Measurements from ENCODE around the gene CGB7. TPM values are rescaled to one million over a fixed set of nuclear protein-coding genes. Genes with fewer than 3 reads are reported as not detected.

CGB7 gene
- total and polyA plus RNA-seq, 10 of the 15 experiments (the other 5 are each of a cell fraction or from before 2014, with no cell fraction given): 0.06 TPM; not detected in 9

GRCh38 chr19:49070416-49070815 is 12.9 kb upstream of the CGB7 start:
- SMC1A ChIA-PET (ENCODE audit: uncharacterized antibody, unreplicated experiment): no interaction called here
- Histone ChIP-seq H3K36me3 (ENCODE audit: control insufficient read depth in 2 of 2, insufficient read depth in 2 of 2, low read length in 1 of 2) (no peaks in the 10 kb centered on the region), H3K9ac (ENCODE audit: control insufficient read depth, insufficient read depth, low read length) (no peak overlapping the region), H3K4me3 (no peak overlapping the region), H3K79me2 (ENCODE audit: control insufficient read depth, insufficient read depth, low read length) (no peaks in the 10 kb centered on the region), H2AFZ (ENCODE audit: control insufficient read depth, low read depth, low read length) (no peak overlapping the region), H3K4me2 (ENCODE audit: control insufficient read depth, insufficient read depth) (no peak overlapping the region), H3K9me3 (replicated peaks; ENCODE audit: control insufficient read depth, insufficient read depth, low read length) (no peaks in the 10 kb centered on the region; the same call in 2 of the 3 replicates), H3K4me1 (ENCODE audit: control insufficient read depth, insufficient read depth, low read length) (no peaks in the 10 kb centered on the region), H4K20me1 (ENCODE audit: control insufficient read depth, insufficient read depth) (no peaks in the 10 kb centered on the region), H3K27ac (ENCODE audit: control insufficient read depth, insufficient read depth) (no peak overlapping the region), H3K27me3 (replicated peaks in 1 of 2; ENCODE audit: control insufficient read depth in 2 of 2, insufficient read depth in 2 of 2, low read length in 1 of 2) (peaks cover 1 to 5% of the 10 kb centered on the region in 2 experiments)
- CTCF ChIA-PET: interaction anchor here (0.6 to 1.4 kb wide), 4 partner anchors 28 to 155 kb away, joined by 3 to 5 read pairs (median 3); no protein-coding TSS in a partner anchor
- intact Hi-C loops (cut with micrococcal nuclease; ENCODE audit: unreplicated experiment) (no loop called here), in situ Hi-C loops (cut with MboI) (no loop called here)
- WGBS (ENCODE audit: insufficient coverage, insufficient replicate concordance, low lambda C conversion rate, missing lambda C conversion rate): 89% methylated on average over 21 of the region's 21 CpGs
- FAIRE-seq (no peak), DNase-seq (ENCODE audit: low read depth, low spot score) (no peak), ATAC-seq (no peak)
- TF ChIP-seq JUND (IDR thresholded peaks at IDR 0.05; ENCODE audit: low read depth, low read length) (no peak), HCFC1 (IDR thresholded peaks at IDR 0.05; ENCODE audit: low read length) (no peak), EGR1 (IDR thresholded peaks at IDR 0.05; ENCODE audit: borderline replicate concordance in 1 of 2, low read depth in 2 of 2, low read length in 2 of 2) (no peak)
- POLR2A ChIA-PET: interaction anchor here (0.6 to 1.3 kb wide), 2 partner anchors 10 to 795 kb away, joined by 4 to 7 read pairs; no protein-coding TSS in a partner anchor
- BruUV-seq (replicated peaks): no TSS peak
- RAD21 ChIA-PET (ENCODE audit: unreplicated experiment): interaction anchor here (1.9 kb wide), 1 partner anchor 138 kb away, joined by 4 read pairs; no protein-coding TSS in a partner anchor

DNA sequence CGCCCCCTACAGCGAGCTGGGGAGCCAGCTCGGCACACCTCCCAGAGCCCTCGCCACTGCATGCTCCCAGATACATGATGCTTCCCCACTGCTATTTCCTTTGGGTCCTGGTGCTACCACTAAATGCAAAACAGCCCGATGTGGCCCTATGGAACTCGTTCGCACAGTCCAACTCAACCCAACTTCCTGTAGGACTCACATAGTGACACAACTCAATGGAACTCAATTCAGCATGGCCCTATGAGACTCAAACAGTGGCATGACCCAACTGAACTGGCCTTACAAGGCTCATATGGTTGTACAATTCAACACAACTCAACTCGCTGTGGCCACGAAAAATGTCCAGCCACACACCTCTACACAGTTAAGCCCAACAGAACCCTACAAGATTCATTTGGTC is 11.5 kb upstream of the CGB7 start:
- 53% methylated on average over 9 of the region's 9 CpGs for WGBS (ENCODE audit: insufficient coverage, insufficient replicate concordance, low lambda C conversion rate, missing lambda C conversion rate)
- no TSS peak for BruUV-seq (replicated peaks)
- Histone ChIP-seq H4K20me1 (ENCODE audit: control insufficient read depth, insufficient read depth) (no peaks in the 10 kb centered on the region), H3K27ac (ENCODE audit: control insufficient read depth, insufficient read depth) (no peak overlapping the region), H3K79me2 (ENCODE audit: control insufficient read depth, insufficient read depth, low read length) (no peaks in the 10 kb centered on the region), H3K4me2 (ENCODE audit: control insufficient read depth, insufficient read depth) (no peak overlapping the region), H3K9me3 (replicated peaks; ENCODE audit: control insufficient read depth, insufficient read depth, low read length) (no peaks in the 10 kb centered on the region; the same call in 2 of the 3 replicates), H3K9ac (ENCODE audit: control insufficient read depth, insufficient read depth, low read length) (no peak overlapping the region), H3K4me1 (ENCODE audit: control insufficient read depth, insufficient read depth, low read length) (no peaks in the 10 kb centered on the region), H3K4me3 (no peak overlapping the region), H3K27me3 (replicated peaks in 1 of 2; ENCODE audit: control insufficient read depth in 2 of 2, insufficient read depth in 2 of 2, low read length in 1 of 2) (peaks cover 1 to 5% of the 10 kb centered on the region in 2 experiments), H3K36me3 (ENCODE audit: control insufficient read depth in 2 of 2, insufficient read depth in 2 of 2, low read length in 1 of 2) (no peaks in the 10 kb centered on the region), H2AFZ (ENCODE audit: control insufficient read depth, low read depth, low read length) (no peak overlapping the region)
- in situ Hi-C loops (cut with MboI) (no loop called here), intact Hi-C loops (cut with micrococcal nuclease; ENCODE audit: unreplicated experiment) (no loop called here)
- DNase-seq (ENCODE audit: low read depth, low spot score) (no peak), ATAC-seq (no peak), FAIRE-seq (no peak)
- ChIA-PET POLR2A (interaction anchor here (1.3 kb wide), 1 partner anchor 8 kb away, joined by 4 read pairs; no protein-coding TSS in a partner anchor), RAD21 (ENCODE audit: unreplicated experiment) (interaction anchor here (1.9 kb wide), 1 partner anchor 139 kb away, joined by 4 read pairs; no protein-coding TSS in a partner anchor), CTCF (interaction anchor here (1.4 kb wide), 1 partner anchor 157 kb away, joined by 3 read pairs; no protein-coding TSS in a partner anchor), SMC1A (ENCODE audit: uncharacterized antibody, unreplicated experiment) (no interaction called here)
- TF ChIP-seq JUNB (IDR thresholded peaks at IDR 0.05) (no peak), BCL11A (IDR thresholded peaks at IDR 0.05; ENCODE audit: low read depth, low read length) (no peak)

Measured in GM12878 (cell line).